Ovary (tissue), 9 donors: ENCODE measurements around the gene RPL10. TPM values are rescaled to one million over a fixed set of nuclear protein-coding genes. Genes with fewer than 3 reads are reported as not detected.

ENCODE experiments used
- DNase-seq, 5 donors: peaks; one replicate each; pipeline ENCODE4 v3.0.0-alpha.2; 2019 to 2020
- H3K27ac ChIP-seq, 2 donors: fragments of 200-600 bp; one replicate each; pipeline versions ENCODE4 v1.5.1 to v1.8.0; 2019 to 2022
- H3K27me3 ChIP-seq: fragments of 200-600 bp; one replicate; pipeline ENCODE4 v1.8.0; 2022
- H3K36me3 ChIP-seq: fragments of 200-600 bp; sonication (generic); one replicate; pipeline ENCODE4 v1.5.1; 2019
- H3K4me1 ChIP-seq: one replicate; pipeline ENCODE4 v1.8.1; 2013; ENCODE audit warnings: mild to moderate bottlenecking, moderate library complexity; ENCODE audit not compliant: insufficient read depth
- H3K4me3 ChIP-seq: fragments of 200-600 bp; sonication (generic); one replicate; pipeline ENCODE4 v1.5.1; 2017
- H3K9me3 ChIP-seq, 2 donors: fragments of 200-600 bp in 1 of 2; sonication (generic) in 1 of 2; one replicate each; pipeline versions ENCODE4 v1.5.1 to v1.8.1; 2013 to 2019; ENCODE audit warnings: mild to moderate bottlenecking in 1 of 2, moderate library complexity in 1 of 2
- EP300 ChIP-seq: sonication (generic); formaldehyde crosslinking; IDR thresholded peaks from one replicate; pipeline ENCODE4 v1.6.1; 2017; ENCODE audit warnings: antibody characterized with exemption
- POLR2A ChIP-seq: fragments of 450-650 bp; IDR thresholded peaks from one replicate; pipeline ENCODE4 v1.6.1; 2017; ENCODE audit warnings: antibody characterized with exemption, mild to moderate bottlenecking, moderate library complexity
- WGBS, 3 donors: extraction: QIAGEN DNeasy Blood & Tissue Kit in 1 of 3; methylation state at CpG; one replicate each; pipeline versions ENCODE4 v1.1.5 to v1.1.7; 2013 to 2017; 5-methylcytosine and 5-hydroxymethylcytosine counted together
- intact Hi-C, 4 donors: fragments of 100-400 bp; cut with DNase I; formaldehyde crosslinking; loops; one replicate each; pipeline versions ENCODE4 v1.11.0 to v1.15.1; 2022 to 2023
- polyA plus RNA-seq, 2 donors: library from polyadenylated mRNA; stranded (reverse); fragments of 200-250 nt in 1 of 2; fragments of 350-450 nt in 1 of 2; fragmentation: Illumina TruSeq in 1 of 2; extraction: RNeasy Lipid Tissue Mini Kit (QIAGEN cat#74804) in 1 of 2; gene quantifications; one replicate each; pipeline ENCODE4 v1.2.3, GENCODE V29; 2013 to 2014
- total RNA-seq, 7 donors: library from RNA; depleted of rRNA in 2 of 7; stranded (reverse); fragments of >200 nt in 2 of 7; fragmentation: NEBNext Ultra II Directional in 3 of 7; extraction: Animal tissue kit (Norgen Biotek cat#: 25700) in 3 of 7; gene quantifications; one replicate each; pipeline versions ENCODE4 v1.1.0 to v1.2.4, GENCODE V29; 2016 to 2023
- TF ChIP-seq, protein P1 (sequence below), 3 donors: fragments of 450-650 bp in 2 of 3; fragments of 200-600 bp in 1 of 3; IDR thresholded peaks; one replicate each; pipeline versions ENCODE4 v1.5.1 to v1.8.0; 2016 to 2022; ENCODE audit warnings: antibody characterized with exemption in 3 of 3, mild to moderate bottlenecking in 1 of 3
- donor health status: DM: no; HTN: no; CAD: no; lungs with moderate emphysema.
- donor health status: DM: no; HTN: no; CAD: no.
- donor health status: Bipolar disorder and iron deficiency.
- donor health status: DM: yes; HTN: yes; CAD: no.
- donor health status: DM: no; HTN: no; CAD: no.
- donor health status: DM: yes; HTN: yes; CAD: no.

RPL10 gene
- total and polyA plus RNA-seq, 9 donors, result 4,233 to 12,949 (median 7,126) TPM

DNA sequence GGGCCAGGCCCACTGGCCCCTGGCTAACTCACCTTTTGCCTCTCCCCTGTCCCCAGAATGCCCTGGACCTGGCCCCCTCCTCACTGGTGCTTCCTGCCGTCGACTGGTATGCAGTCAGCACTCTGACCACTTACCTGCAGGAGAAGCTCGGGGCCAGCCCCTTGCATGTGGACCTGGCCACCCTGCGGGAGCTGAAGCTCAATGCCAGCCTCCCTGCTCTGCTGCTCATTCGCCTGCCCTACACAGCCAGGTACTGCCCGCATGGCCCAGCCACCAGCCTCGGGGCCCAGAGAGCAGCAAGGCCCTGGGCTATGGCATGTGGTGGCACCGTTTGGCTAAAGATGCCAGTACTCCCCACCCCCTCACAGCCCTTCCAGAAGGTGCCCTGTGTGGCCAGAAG lies 34.0 kb downstream of the RPL10 start:
- no peak for TF ChIP-seq EP300
- TF ChIP-seq, protein P1, sequence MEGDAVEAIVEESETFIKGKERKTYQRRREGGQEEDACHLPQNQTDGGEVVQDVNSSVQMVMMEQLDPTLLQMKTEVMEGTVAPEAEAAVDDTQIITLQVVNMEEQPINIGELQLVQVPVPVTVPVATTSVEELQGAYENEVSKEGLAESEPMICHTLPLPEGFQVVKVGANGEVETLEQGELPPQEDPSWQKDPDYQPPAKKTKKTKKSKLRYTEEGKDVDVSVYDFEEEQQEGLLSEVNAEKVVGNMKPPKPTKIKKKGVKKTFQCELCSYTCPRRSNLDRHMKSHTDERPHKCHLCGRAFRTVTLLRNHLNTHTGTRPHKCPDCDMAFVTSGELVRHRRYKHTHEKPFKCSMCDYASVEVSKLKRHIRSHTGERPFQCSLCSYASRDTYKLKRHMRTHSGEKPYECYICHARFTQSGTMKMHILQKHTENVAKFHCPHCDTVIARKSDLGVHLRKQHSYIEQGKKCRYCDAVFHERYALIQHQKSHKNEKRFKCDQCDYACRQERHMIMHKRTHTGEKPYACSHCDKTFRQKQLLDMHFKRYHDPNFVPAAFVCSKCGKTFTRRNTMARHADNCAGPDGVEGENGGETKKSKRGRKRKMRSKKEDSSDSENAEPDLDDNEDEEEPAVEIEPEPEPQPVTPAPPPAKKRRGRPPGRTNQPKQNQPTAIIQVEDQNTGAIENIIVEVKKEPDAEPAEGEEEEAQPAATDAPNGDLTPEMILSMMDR (IDR thresholded peaks at IDR 0.05), result no peak
- TF ChIP-seq POLR2A, result no peak
- Histone ChIP-seq H3K27ac (no peak overlapping the region), H3K36me3 (no peaks in the 10 kb centered on the region), H3K4me1 (no peaks in the 10 kb centered on the region), H3K27me3 (no peaks in the 10 kb centered on the region), H3K4me3 (no peak overlapping the region), H3K9me3 (no peaks in the 10 kb centered on the region)
- 77 to 84% (median 82%) methylated on average over 8 of the region's 8 CpGs for WGBS, 3 donors
- no peak for DNase-seq
- intact Hi-C loops, result no loop called here

DNA sequence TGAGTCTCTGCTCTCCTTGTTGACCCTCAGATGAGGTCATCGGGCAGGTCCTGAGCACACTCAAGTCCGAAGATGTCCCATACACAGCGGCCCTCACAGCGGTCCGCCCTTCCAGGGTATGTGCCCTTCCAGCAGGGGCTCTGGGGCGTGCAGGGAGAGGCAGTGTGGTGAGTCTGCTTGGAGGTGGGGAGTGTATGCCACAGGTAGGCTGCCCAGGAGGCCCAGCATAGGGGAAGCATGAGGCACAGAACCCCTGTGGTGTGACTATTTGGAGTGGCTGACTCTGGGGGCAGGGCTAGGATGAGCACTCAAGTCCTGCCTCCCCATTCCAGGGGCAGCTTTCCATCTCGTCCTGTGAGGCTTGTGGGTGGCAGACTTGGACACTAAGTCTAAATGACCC lies 35.4 kb downstream of the RPL10 start:
- DNase-seq, result no peak
- TF ChIP-seq, protein P1 (IDR thresholded peaks at IDR 0.05), result no peak
- no peak for TF ChIP-seq POLR2A
- no peak for TF ChIP-seq EP300
- intact Hi-C loops, result no loop called here
- no peaks in the 10 kb centered on the region for H3K9me3 ChIP-seq
- H3K27ac ChIP-seq, result no peak overlapping the region
- H3K4me3 ChIP-seq, result no peak overlapping the region
- no peaks in the 10 kb centered on the region for H3K36me3 ChIP-seq
- 78 to 86% (median 80%) methylated on average over 7 of the region's 7 CpGs for WGBS, 3 donors
- no peaks in the 10 kb centered on the region for H3K27me3 ChIP-seq
- H3K4me1 ChIP-seq, result peaks cover 6% of the 10 kb centered on the region

DNA sequence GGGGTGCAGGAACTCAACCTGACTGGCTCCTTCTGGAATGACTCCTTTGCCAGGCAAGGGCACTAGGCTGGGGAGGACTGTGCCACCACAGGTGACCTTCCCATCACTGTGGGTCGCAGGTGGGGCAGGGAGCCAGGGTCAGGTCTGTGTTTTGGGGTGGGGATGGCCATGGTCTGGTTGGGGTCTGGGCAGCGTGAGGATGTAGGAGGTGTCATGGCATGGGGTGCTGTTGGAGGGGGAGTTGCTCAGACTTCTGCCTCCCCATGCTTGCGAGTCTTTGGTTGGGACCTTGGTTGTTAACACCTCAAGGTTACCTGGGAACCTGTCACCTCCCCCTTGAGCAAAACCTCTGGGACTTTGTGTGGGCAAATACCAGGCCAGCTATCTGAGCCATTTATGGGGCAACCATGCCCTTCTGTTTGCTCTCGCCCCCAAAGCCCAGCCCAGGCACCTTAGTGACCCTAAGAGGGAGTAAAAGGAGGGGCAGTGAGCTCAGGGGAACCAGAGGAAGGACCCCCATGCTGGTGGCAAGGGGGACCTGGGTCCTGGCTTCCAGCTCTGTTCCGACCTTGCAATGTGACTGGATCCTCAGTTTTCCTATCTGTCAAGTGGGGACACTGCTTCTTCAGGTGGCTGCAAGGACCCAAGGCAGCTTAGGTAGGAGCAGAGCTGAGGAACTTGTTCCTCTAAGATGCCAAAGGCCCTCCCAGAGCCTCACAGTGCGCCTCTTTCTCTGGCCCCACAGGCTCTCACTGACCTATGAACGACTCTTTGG lies 36.4 kb downstream of the RPL10 start:
- no peak overlapping the region for H3K27ac ChIP-seq
- intact Hi-C loops, result no loop called here
- no peak for TF ChIP-seq POLR2A
- TF ChIP-seq, protein P1 (IDR thresholded peaks at IDR 0.05), result no peak
- no peak for TF ChIP-seq EP300
- no peak overlapping the region for H3K4me3 ChIP-seq
- no peaks in the 10 kb centered on the region for H3K9me3 ChIP-seq
- H3K36me3 ChIP-seq, result no peaks in the 10 kb centered on the region
- H3K27me3 ChIP-seq, result no peaks in the 10 kb centered on the region
- WGBS, 3 donors, result 73 to 80% (median 77%) methylated on average over 7 of the region's 7 CpGs
- H3K4me1 ChIP-seq, result peaks cover 6% of the 10 kb centered on the region
- DNase-seq, result no peak

DNA sequence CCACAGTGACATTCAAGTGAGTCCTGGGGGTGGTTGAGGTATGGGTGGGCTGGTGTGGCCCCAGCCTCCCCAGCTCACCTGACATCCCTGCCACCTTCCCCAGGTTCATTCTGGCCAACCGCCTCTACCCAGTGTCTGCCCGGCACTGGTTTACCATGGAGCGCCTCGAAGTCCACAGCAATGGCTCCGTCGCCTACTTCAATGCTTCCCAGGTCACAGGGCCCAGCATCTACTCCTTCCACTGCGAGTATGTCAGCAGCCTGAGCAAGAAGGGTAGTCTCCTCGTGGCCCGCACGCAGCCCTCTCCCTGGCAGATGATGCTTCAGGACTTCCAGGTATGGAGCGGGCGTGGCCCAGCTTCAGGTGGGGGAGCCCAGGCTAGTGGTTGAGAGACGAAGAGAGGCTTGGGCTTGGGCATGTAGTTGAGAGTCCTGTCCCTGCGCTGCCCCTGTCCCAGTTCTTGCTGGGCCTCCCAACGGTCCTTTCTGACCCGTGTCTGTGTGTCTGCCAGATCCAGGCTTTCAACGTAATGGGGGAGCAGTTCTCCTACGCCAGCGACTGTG lies 37.1 kb downstream of the RPL10 start:
- no peak overlapping the region for H3K27ac ChIP-seq
- DNase-seq, result no peak
- no peaks in the 10 kb centered on the region for H3K36me3 ChIP-seq
- 87 to 94% (median 89%) methylated on average over 19 of the region's 19 CpGs for WGBS, 3 donors
- intact Hi-C loops, result no loop called here
- no peaks in the 10 kb centered on the region for H3K9me3 ChIP-seq
- H3K4me3 ChIP-seq, result no peak overlapping the region
- TF ChIP-seq EP300, result no peak
- TF ChIP-seq POLR2A, result no peak
- TF ChIP-seq, protein P1 (IDR thresholded peaks at IDR 0.05), result no peak
- no peaks in the 10 kb centered on the region for H3K27me3 ChIP-seq
- H3K4me1 ChIP-seq, result peaks cover 6% of the 10 kb centered on the region
